SH-SY5Y (cell line): ENCODE results near the gene RHBG.

Experiments used
- GATA2 ChIP-seq: IDR thresholded peaks from 2 replicates; pipeline ENCODE4 v1.6.1; 2011; ENCODE audit warnings: mild to moderate bottlenecking, low read depth, low read length
- GATA3 ChIP-seq: IDR thresholded peaks from 2 replicates; pipeline ENCODE4 v1.6.1; 2011; ENCODE audit warnings: low read depth, mild to moderate bottlenecking, low read length, moderate library complexity

GRCh38 chr1:156386134-156386901 lies 17.3 kb downstream of the RHBG start:
- TF ChIP-seq GATA3 (no peak), GATA2 (no peak)
